GM21825 (cell line): ENCODE data around the gene ZNF554.

Experiments
- ATAC-seq: cut with Tn5 transposase; IDR thresholded peaks from one replicate; pipeline ENCODE4 v1.9.1; 2021; ENCODE audit warnings: mild to moderate bottlenecking, moderate library complexity; ENCODE audit not compliant: unreplicated experiment

Gene ZNF554

DNA sequence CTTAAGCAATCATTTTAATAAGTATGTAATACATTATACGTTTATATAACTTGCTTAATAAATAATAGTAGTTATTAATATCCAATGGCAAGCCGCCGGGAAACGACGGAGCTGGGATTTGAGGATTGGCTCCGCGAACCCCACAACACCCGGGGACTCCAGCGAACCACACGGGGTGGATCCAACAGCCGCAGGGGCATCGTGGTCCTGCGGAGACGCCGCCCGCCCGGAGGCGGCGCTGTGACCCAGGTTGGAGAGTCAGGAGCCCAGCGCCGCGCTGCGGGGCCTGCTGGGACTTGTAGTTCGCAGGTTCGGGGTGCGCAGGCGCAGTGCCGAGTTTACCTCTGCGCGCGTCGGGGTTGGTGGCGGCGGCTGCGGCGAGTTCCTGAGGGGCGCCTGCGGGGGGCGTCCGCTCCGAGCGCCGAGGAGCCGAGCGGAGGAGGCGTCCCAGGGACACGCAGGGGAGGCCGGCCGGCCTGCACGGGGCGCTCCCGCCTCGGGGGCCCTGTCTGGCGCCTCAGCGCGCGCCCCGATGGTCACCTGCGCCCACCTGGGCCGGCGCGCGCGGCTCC, at the start of gene ZNF554:
Gene ZNF554, plus strand, starts transcription at position 329 of the 572 bp plus-strand sequence. Its CDS starts 204 bp downstream, at position 533.
- peak; percentile 78 for ATAC-seq

GRCh38 chr19:2770055-2771013, 49.3 kb upstream of the ZNF554 start:
- ATAC-seq: no peak

DNA sequence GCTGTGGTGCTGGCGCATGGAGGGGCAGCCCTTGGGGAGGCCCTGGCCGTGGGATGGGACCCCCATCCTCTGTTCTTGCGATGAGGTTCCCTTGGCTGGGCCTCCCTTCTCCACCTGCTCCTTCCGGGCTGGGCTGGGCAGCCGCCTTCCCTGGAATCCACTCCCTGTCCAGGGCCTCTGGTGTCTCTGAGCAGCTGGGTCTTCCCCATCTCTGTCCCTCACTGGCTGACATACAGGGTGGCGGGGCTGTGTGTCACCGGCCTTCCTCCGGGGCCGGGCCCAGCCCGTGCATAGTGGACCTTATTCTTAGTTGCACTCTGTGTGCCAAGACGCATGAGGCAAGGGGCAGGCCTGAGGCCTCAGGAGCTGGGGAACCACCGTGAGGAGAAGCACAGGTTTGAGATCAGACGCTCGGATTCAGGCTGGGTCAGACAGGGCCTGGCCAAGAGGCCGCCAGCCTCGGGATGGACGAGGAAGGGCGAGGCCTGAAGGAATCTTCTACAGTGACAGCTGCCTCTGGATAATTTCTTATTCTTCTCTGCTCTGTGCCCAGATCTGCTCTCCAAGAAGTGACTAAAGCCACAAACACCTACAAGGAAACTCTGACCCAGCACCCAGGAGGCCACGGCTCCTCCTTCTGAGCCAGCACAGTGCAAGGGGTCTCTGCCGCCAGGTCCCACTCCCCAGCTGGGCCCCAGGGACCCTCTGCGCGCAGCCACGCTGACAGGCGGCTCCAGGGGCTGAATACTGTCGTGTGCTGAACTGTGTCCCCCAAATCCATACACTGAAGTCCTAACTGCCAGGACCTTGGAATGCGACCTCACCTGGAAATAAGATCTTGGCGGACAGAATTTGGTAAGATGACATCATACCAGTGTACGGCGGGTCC, 47.6 kb upstream of the ZNF554 start:
- ATAC-seq: no peak

GRCh38 chr19:2774083-2774679, 45.5 kb upstream of the ZNF554 start:
- no peak for ATAC-seq

DNA sequence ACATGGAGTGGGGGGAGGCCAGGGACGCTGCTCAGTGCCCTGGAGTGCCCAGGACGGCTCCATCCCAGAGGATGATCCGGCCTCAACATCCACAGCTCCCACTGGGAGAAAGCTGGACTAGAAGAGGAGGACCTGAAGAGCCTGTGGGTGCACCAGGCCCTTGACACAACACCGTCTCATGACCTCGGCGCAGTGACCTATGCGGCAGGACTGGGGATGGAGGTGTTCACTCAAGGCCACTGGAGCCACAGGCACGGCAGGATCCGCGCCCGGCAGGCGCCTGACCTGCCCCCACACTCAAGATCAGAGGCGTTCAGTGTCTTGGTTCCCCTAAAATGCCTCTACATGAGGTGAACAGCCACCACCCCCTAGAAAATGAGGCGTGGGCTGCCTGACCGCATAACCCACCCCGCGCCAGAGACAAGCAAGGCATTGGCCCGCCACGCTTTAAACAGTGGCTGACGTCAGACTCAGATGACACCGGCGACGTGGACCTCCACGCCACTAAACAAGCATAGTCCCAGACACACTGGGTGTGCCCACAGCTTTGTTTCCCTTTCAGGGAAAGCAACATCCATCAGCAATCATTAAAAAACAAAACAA, 44.6 kb upstream of the ZNF554 start:
- ATAC-seq: no peak

GRCh38 chr19:2775556-2776430, 43.9 kb upstream of the ZNF554 start:
- ATAC-seq: no peak

DNA sequence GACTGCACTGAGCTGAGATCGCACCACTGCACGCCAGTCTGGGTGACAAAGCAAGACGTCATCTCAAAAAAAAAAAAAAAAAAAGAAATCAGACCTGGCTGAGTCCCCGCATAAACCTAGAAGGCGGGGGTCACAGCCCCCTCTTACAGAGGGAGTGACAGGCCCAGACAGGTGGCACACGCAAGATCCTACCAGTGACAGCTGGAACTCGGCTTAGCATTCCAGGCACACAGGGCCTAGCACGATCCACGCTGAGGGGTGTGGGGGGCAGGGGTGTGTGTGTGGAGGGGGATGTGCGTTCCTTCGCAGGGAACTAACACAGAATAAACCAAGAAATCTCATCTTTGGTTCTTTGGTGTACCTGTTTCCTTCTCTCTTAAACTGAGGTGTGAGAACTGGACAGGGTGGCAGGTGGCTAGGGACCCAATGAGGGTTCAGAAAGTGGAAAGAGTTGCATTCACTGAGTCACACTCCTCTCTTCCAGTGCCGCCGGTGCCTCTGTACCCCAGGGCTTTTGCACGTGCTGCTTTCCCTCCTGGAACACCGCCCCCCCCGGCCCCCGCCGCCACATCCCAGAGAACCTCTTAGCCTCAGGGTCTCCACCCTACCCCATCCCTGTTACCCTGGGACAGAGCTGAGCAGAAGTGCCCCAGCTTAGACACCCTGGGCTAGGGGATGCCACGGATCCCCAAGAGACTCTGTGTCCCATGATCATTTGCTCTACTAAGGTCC, 41.5 kb upstream of the ZNF554 start:
- ATAC-seq: no peak

- ATAC-seq: no peak
Measured at GRCh38 chr19:2779121-2779740, 40.4 kb upstream of the ZNF554 start.

DNA sequence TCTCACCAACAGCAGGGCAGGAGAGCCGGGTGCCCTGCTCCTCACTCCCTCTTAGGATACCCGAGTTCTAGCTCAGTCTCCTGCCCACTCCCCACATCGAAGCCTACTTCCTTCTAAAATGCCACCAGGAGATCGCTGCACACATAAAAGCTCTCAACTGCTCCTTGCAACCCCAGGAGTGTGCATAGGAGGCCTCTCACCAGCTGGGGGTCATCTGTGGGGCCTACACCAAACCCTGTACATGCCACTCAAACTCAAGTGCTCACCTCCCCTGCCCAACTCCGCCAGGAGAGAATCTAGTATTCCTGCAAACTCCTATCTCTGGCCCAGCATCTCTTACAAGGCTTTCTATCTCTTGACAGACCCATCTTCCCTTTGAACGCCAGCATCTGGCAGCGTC, 39.4 kb upstream of the ZNF554 start:
- no peak for ATAC-seq

GRCh38 chr19:2782329-2782935, 37.2 kb upstream of the ZNF554 start:
- no peak for ATAC-seq

DNA sequence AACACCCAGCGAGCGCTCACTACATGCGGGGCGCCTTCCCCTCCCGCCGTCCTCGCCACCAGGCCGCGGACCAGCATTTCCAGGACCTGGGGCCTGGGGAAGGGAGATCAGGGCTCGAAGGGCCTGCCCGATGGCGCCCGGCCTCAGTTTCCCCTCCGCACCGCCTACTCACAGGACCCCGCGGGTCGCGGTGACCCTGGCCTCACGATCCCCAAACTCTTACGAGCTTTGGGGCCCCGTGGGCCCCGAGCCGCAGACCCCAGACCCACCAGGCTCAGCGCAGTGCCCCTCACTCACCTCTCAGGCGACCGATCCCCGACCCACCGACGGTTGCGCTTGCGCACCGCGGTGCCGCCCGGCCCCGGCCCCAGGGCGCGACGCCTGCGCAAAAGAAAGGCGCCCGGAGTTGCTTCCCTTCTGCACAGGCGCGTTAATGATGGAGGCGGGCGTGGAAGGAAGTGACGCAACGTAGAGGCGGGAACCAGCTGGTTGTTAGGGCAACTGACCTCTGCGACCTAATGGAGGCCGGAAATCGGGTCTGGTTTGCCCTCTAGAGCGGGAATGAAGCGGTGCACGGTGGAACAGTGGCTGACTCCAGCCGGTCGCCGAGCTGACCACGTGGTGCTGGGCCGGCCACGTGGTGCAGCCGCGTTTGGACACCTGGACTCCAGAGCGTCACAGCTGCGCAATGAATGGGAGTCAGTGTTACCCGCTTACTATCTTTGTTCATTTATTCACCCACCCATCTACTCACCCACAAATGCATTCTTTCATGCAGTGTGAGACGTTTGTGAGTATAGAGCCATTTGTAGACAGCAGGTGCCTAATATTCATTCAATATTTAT, 36.5 kb upstream of the ZNF554 start, which contains the start of gene SGTA:
Gene SGTA, minus strand, starts transcription at position 338 of the 845 bp plus-strand sequence. CDS start 14,205 bp downstream, outside the sequence.
- peak; percentile 74 for ATAC-seq

GRCh38 chr19:2783781-2784145, 35.9 kb upstream of the ZNF554 start:
- ATAC-seq: no peak

GRCh38 chr19:2785244-2785997, 34.2 kb upstream of the ZNF554 start, which contains the start of gene THOP1:
TSS of gene THOP1 (plus strand) at chr19:2785503. CDS start at chr19:2785663, 160 bp downstream.
- ATAC-seq: peak; percentile 58

DNA sequence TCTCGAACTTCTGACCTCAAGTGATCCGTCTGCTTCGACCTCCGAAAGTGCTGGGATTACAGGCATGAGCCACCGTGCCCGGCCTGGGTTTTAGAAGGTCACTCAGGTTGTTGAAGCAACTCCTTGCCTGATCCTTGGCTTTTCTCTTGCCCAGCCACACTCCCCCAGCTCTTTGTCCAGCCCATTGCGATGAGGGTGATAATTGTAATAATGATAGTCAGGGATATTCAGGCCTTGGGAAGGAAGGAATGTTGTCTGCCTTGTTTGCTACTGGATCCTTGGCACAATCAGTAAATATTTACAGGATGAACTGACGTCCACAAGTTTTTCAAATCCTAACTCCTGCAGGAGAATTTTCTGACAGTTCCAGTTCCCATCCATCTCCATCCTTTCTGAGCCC, 32.6 kb upstream of the ZNF554 start:
- no peak for ATAC-seq

DNA sequence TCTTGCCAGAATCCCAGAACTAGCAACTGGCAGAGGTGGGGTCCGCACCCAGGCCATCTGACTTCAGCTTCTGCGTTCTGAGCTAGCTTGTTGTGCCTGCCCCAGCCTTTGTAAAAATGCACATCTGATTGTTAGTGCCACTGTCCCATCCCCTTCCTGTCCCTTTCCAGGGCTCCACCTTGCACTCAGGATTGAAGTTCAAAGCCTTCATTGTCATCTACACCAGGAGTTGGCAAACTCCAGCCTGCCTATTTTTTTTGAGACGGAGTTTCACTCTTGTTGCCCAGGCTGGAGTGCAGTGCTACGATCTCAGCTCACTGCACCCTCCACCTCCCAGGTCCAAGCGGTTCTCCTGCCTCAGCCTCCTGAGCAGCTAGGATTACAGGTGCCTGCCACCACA, 31.4 kb upstream of the ZNF554 start:
- no peak for ATAC-seq

GRCh38 chr19:2790194-2790556, 29.5 kb upstream of the ZNF554 start:
- ATAC-seq: no peak
